ENCODE measurements around the gene COL17A1. TPM values are rescaled to one million over a fixed set of nuclear protein-coding genes. Genes with fewer than 3 reads are reported as not detected.

Gene COL17A1
- total RNA-seq, 4 donors from 2014 or later = 0.17 to 0.29 (median 0.26) TPM; not detected in 1

- H3K36me3 ChIP-seq = no peaks in the 10 kb centered on the region
- TF ChIP-seq EP300 (IDR thresholded peaks at IDR 0.05) = no peak
- TF ChIP-seq POLR2A (IDR thresholded peaks at IDR 0.05; ENCODE audit: low read depth) = no peak
- TF ChIP-seq POLR2AphosphoS5 (IDR thresholded peaks at IDR 0.05) = no peak
- TF ChIP-seq CTCF (IDR thresholded peaks at IDR 0.05) = no peak
- H3K9me3 ChIP-seq = peaks cover 0 to 7% (median 0%) of the 10 kb centered on the region in 4 donors
- H3K4me1 ChIP-seq = peaks cover 0 to 6% (median 0%) of the 10 kb centered on the region in 4 donors
- H3K4me3 ChIP-seq = no peak overlapping the region
- no peak for DNase-seq (ENCODE audit: extremely low spot score)
- intact Hi-C loops (cut with DNase I) = no loop called here
- no peaks in the 10 kb centered on the region for H3K27me3 ChIP-seq
- no peak overlapping the region for H3K27ac ChIP-seq (replicated peaks in 1 of 4)
These were observed 14.3 kb upstream of the COL17A1 start for GRCh38 chr10:104099941-104100340.

GRCh38 chr10:104099269-104099668 is 13.6 kb upstream of the COL17A1 start:
- peaks cover 0 to 6% (median 0%) of the 10 kb centered on the region in 4 donors for H3K4me1 ChIP-seq
- no peaks in the 10 kb centered on the region for H3K27me3 ChIP-seq
- H3K27ac ChIP-seq (replicated peaks in 1 of 4) = no peak overlapping the region
- no peak overlapping the region for H3K4me3 ChIP-seq
- H3K36me3 ChIP-seq = no peaks in the 10 kb centered on the region
- TF ChIP-seq EP300 (IDR thresholded peaks at IDR 0.05) = no peak
- no peak for TF ChIP-seq POLR2A (IDR thresholded peaks at IDR 0.05; ENCODE audit: low read depth)
- no peak for TF ChIP-seq POLR2AphosphoS5 (IDR thresholded peaks at IDR 0.05)
- TF ChIP-seq CTCF (IDR thresholded peaks at IDR 0.05) = no peak
- H3K9me3 ChIP-seq = peaks cover 0 to 7% (median 0%) of the 10 kb centered on the region in 4 donors
- DNase-seq (ENCODE audit: extremely low spot score) = no peak
- intact Hi-C loops (cut with DNase I) = no loop called here
- WGBS = 86% methylated on average over 3 of the region's 3 CpGs

- no peaks in the 10 kb centered on the region for H3K27me3 ChIP-seq
- H3K4me1 ChIP-seq = peaks cover 0 to 6% (median 0%) of the 10 kb centered on the region in 4 donors
- H3K4me3 ChIP-seq = no peak overlapping the region
- H3K9me3 ChIP-seq = peaks cover 0 to 7% (median 0%) of the 10 kb centered on the region in 4 donors
- no peak for TF ChIP-seq POLR2AphosphoS5 (IDR thresholded peaks at IDR 0.05)
- TF ChIP-seq EP300 (IDR thresholded peaks at IDR 0.05) = no peak
- TF ChIP-seq CTCF (IDR thresholded peaks at IDR 0.05) = no peak
- H3K27ac ChIP-seq (replicated peaks in 1 of 4) = no peak overlapping the region
- DNase-seq (ENCODE audit: extremely low spot score) = no peak
- H3K36me3 ChIP-seq = no peaks in the 10 kb centered on the region
- 96% methylated on average over 4 of the region's 4 CpGs for WGBS
- intact Hi-C loops (cut with DNase I) = no loop called here
These were observed 12.8 kb upstream of the COL17A1 start for GRCh38 chr10:104098358-104098925.

GRCh38 chr10:104096692-104097091 is 11.0 kb upstream of the COL17A1 start:
- H3K4me3 ChIP-seq = no peak overlapping the region
- peaks cover 0 to 6% (median 0%) of the 10 kb centered on the region in 4 donors for H3K4me1 ChIP-seq
- DNase-seq (ENCODE audit: extremely low spot score) = no peak
- H3K9me3 ChIP-seq = peaks cover 0 to 7% (median 0%) of the 10 kb centered on the region in 4 donors
- no peak for TF ChIP-seq CTCF (IDR thresholded peaks at IDR 0.05)
- TF ChIP-seq EP300 (IDR thresholded peaks at IDR 0.05) = no peak
- TF ChIP-seq POLR2A (IDR thresholded peaks at IDR 0.05; ENCODE audit: low read depth) = no peak
- TF ChIP-seq POLR2AphosphoS5 (IDR thresholded peaks at IDR 0.05) = no peak
- 93% methylated on average over 2 of the region's 2 CpGs for WGBS
- no peaks in the 10 kb centered on the region for H3K36me3 ChIP-seq
- no peaks in the 10 kb centered on the region for H3K27me3 ChIP-seq
- no peak overlapping the region for H3K27ac ChIP-seq (replicated peaks in 1 of 4)
- intact Hi-C loops (cut with DNase I) = no loop called here

GRCh38 chr10:104092749-104093148 is 7.1 kb upstream of the COL17A1 start:
- TF ChIP-seq CTCF (IDR thresholded peaks at IDR 0.05) (no peak), POLR2A (IDR thresholded peaks at IDR 0.05; ENCODE audit: low read depth) (no peak), POLR2AphosphoS5 (IDR thresholded peaks at IDR 0.05) (no peak), EP300 (IDR thresholded peaks at IDR 0.05) (no peak)
- H3K27ac ChIP-seq (replicated peaks in 1 of 4) = no peak overlapping the region
- no peak for DNase-seq (ENCODE audit: extremely low spot score)
- H3K9me3 ChIP-seq = peaks cover 0 to 7% (median 0%) of the 10 kb centered on the region in 4 donors
- H3K4me3 ChIP-seq = no peak overlapping the region
- no peaks in the 10 kb centered on the region for H3K27me3 ChIP-seq
- H3K36me3 ChIP-seq = no peaks in the 10 kb centered on the region
- intact Hi-C loops (cut with DNase I) = no loop called here
- H3K4me1 ChIP-seq = no peaks in the 10 kb centered on the region

All from esophagus muscularis mucosa (tissue), 4 donors.